H1 (cell line): ENCODE results near the gene ENDOV. TPM values are rescaled to one million over a fixed set of nuclear protein-coding genes. Genes with fewer than 3 reads are reported as not detected.

ENCODE experiments used
- CTCF ChIA-PET: fragments of 300-600 bp; sonication (Branson Sonifier 250); formaldehyde crosslinking; loops from one replicate; lab custom pipeline; 2021; ENCODE audit not compliant: partially characterized antibody; lab: Charles Lee
- POLR2A ChIA-PET: fragments of 300-600 bp; sonication (Branson Sonifier 250); formaldehyde crosslinking; loops from one replicate; lab custom pipeline; 2021; ENCODE audit warnings: inconsistent platforms; ENCODE audit not compliant: partially characterized antibody; lab: Charles Lee
- DNase-seq, 2 experiments: peaks; one replicate each; pipeline versions ENCODE4 v3.0.0 to v3.0.0-alpha.2; 2010 to 2022; ENCODE audit warnings: low spot score in 2 of 2, low read depth in 1 of 2, mixed read lengths in 1 of 2
- FAIRE-seq: peaks from 2 replicates; lab custom pipeline; 2011; peaks lifted over from hg19 to GRCh38; lab: Jason Lieb, UNC
- H2AFZ ChIP-seq: 2 replicates; pipeline ENCODE4 v1.8.1; 2012; ENCODE audit warnings: low read length, inconsistent platforms
- H2AK5ac ChIP-seq: 2 replicates; pipeline ENCODE4 v1.6.1; 2013; ENCODE audit warnings: low read depth, low read length
- H2BK120ac ChIP-seq: replicated peaks from 2 replicates; pipeline ENCODE3; 2013; ENCODE audit warnings: low read depth, low read length, inconsistent platforms
- H2BK12ac ChIP-seq: 2 replicates; pipeline ENCODE4 v1.6.1; 2013; ENCODE audit warnings: low read depth, low read length
- H2BK15ac ChIP-seq: 2 replicates; pipeline ENCODE4 v1.6.1; 2013; ENCODE audit warnings: low read length
- H2BK20ac ChIP-seq: 2 replicates; pipeline ENCODE4 v1.6.1; 2013; ENCODE audit warnings: low read length
- H2BK5ac ChIP-seq: 2 replicates; pipeline ENCODE4 v1.6.1; 2013; ENCODE audit warnings: low read depth, low read length
- H3K14ac ChIP-seq: 2 replicates; pipeline ENCODE4 v1.6.1; 2013; ENCODE audit warnings: inconsistent platforms; ENCODE audit not compliant: insufficient read length
- H3K18ac ChIP-seq: 2 replicates; pipeline ENCODE4 v1.6.1; 2013; ENCODE audit warnings: low read length; ENCODE audit errors: extremely low read depth
- H3K23ac ChIP-seq: 2 replicates; pipeline ENCODE4 v1.6.1; 2013; ENCODE audit warnings: inconsistent platforms; ENCODE audit not compliant: insufficient read length
- H3K23me2 ChIP-seq: 2 replicates; pipeline ENCODE4 v1.6.1; 2013; ENCODE audit warnings: low read depth, low read length
- H3K27ac ChIP-seq: 2 replicates; pipeline ENCODE4 v1.6.1; 2011; ENCODE audit warnings: low read depth, low read length, inconsistent platforms
- H3K27me3 ChIP-seq, 4 experiments: replicated peaks in 1 of 4; 1 replicate in 1 of 4; 2 replicates in 3 of 4; pipeline versions ENCODE4 v1.6.1 to v1.8.1; 2011 to 2013; ENCODE audit warnings: low read length in 3 of 4, mild to moderate bottlenecking in 3 of 4, inconsistent platforms in 2 of 4, mixed read lengths in 2 of 4, moderate library complexity in 1 of 4; ENCODE audit not compliant: control insufficient read depth in 3 of 4, insufficient read depth in 3 of 4; ENCODE audit errors: extremely low read depth in 1 of 4
- H3K36me3 ChIP-seq, 4 experiments: 2 replicates each; pipeline versions ENCODE4 v1.6.1 to v1.8.1; 2011 to 2013; ENCODE audit warnings: mild to moderate bottlenecking in 4 of 4, low read length in 3 of 4, moderate library complexity in 2 of 4, control low read depth in 1 of 4, inconsistent platforms in 1 of 4; ENCODE audit not compliant: insufficient read depth in 4 of 4, control insufficient read depth in 2 of 4
- H3K4ac ChIP-seq: replicated peaks from 2 replicates; pipeline ENCODE3; 2013; ENCODE audit warnings: low read length, low read depth, mixed read lengths, inconsistent platforms; ENCODE audit not compliant: insufficient read length
- H3K4me1 ChIP-seq, 4 experiments: replicated peaks in 1 of 4; 1 replicate in 1 of 4; 2 replicates in 3 of 4; pipeline versions ENCODE4 v1.6.1 to v1.8.1; 2011 to 2013; ENCODE audit warnings: low read length in 3 of 4, inconsistent platforms in 2 of 4, mixed read lengths in 1 of 4; ENCODE audit not compliant: insufficient read depth in 4 of 4, control insufficient read depth in 3 of 4
- H3K4me2 ChIP-seq, 2 experiments: 2 replicates each; pipeline versions ENCODE4 v1.6.1 to v1.8.1; 2011 to 2013; ENCODE audit warnings: low read depth in 2 of 2, low read length in 2 of 2, control low read depth in 1 of 2, inconsistent platforms in 1 of 2, mild to moderate bottlenecking in 1 of 2; ENCODE audit not compliant: insufficient read depth in 1 of 2
- H3K4me3 ChIP-seq, 4 experiments: fragments of 200-600, 300-600 bp in 1 of 4; sonication (generic), shearing (Covaris generic), sonication (Bioruptor Twin) in 1 of 4; 2 replicates each; pipeline versions ENCODE4 v1.5.1 to v1.8.1; 2011 to 2016; ENCODE audit warnings: low read length in 4 of 4, low read depth in 3 of 4, control low read depth in 2 of 4, inconsistent platforms in 2 of 4, mild to moderate bottlenecking in 2 of 4, mixed read lengths in 1 of 4, moderate library complexity in 1 of 4; ENCODE audit not compliant: insufficient read depth in 2 of 4; ENCODE audit errors: extremely low read depth in 1 of 4
- H3K56ac ChIP-seq: replicated peaks from 2 replicates; pipeline ENCODE3; 2013; ENCODE audit warnings: low read depth, mild to moderate bottlenecking, mixed read lengths, low read length, inconsistent platforms; ENCODE audit not compliant: insufficient read length
- H3K79me1 ChIP-seq: 2 replicates; pipeline ENCODE4 v1.6.1; 2013; ENCODE audit warnings: low read depth, low read length, control low read depth
- H3K79me2 ChIP-seq, 2 experiments: 2 replicates each; pipeline versions ENCODE4 v1.6.1 to v1.8.1; 2012 to 2013; ENCODE audit warnings: low read length in 2 of 2, mild to moderate bottlenecking in 2 of 2, inconsistent platforms in 1 of 2; ENCODE audit not compliant: insufficient read depth in 2 of 2, control insufficient read depth in 1 of 2
- H3K9ac ChIP-seq, 4 experiments: replicated peaks in 1 of 4; 1 replicate in 1 of 4; 2 replicates in 3 of 4; pipeline versions ENCODE4 v1.6.1 to v1.8.1; 2011 to 2013; ENCODE audit warnings: low read depth in 3 of 4, low read length in 3 of 4, control low read depth in 2 of 4, mild to moderate bottlenecking in 2 of 4, moderate library complexity in 2 of 4, inconsistent platforms in 1 of 4; ENCODE audit errors: extremely low read depth in 1 of 4
- H3K9me3 ChIP-seq, 2 experiments: 2 replicates each; pipeline versions ENCODE4 v1.6.1 to v1.8.1; 2012 to 2013; ENCODE audit warnings: mild to moderate bottlenecking in 2 of 2, moderate library complexity in 2 of 2, control low read depth in 1 of 2, inconsistent platforms in 1 of 2, low read depth in 1 of 2, low read length in 1 of 2, mixed read lengths in 1 of 2; ENCODE audit not compliant: insufficient read depth in 2 of 2
- H4K20me1 ChIP-seq, 2 experiments: replicated peaks in 1 of 2; 2 replicates each; pipeline versions ENCODE3 to v1.8.1; 2011 to 2013; ENCODE audit warnings: inconsistent platforms in 2 of 2, low read length in 2 of 2, mild to moderate bottlenecking in 1 of 2; ENCODE audit not compliant: insufficient read depth in 2 of 2, control insufficient read depth in 1 of 2
- H4K5ac ChIP-seq: 2 replicates; pipeline ENCODE4 v1.6.1; 2013; ENCODE audit warnings: low read length, low read depth, mixed read lengths, inconsistent platforms; ENCODE audit not compliant: insufficient read length
- H4K8ac ChIP-seq: 2 replicates; pipeline ENCODE4 v1.8.0; 2013; ENCODE audit warnings: mild to moderate bottlenecking, moderate library complexity, low read length, inconsistent platforms; ENCODE audit not compliant: insufficient read depth; ENCODE audit errors: extremely low read depth
- H4K91ac ChIP-seq: replicated peaks from 2 replicates; pipeline ENCODE3; 2013; ENCODE audit warnings: low read length, mixed read lengths, inconsistent platforms; ENCODE audit not compliant: insufficient read length
- CBX5 ChIP-seq: fragments of 300-800, 300-1000 bp; sonication (generic); IDR thresholded peaks from 2 replicates; pipeline ENCODE4 v1.7.1; 2016; ENCODE audit warnings: antibody characterized with exemption, low read length, low read depth
- EP300 ChIP-seq, 2 experiments: IDR thresholded peaks; 1 replicate in 1 of 2; 2 replicates in 1 of 2; pipeline ENCODE4 v1.6.1; 2011 to 2012; ENCODE audit warnings: low read depth in 2 of 2, low read length in 2 of 2, mild to moderate bottlenecking in 2 of 2, borderline replicate concordance in 1 of 2, inconsistent platforms in 1 of 2, moderate library complexity in 1 of 2
- RFX5 ChIP-seq: IDR thresholded peaks from 2 replicates; pipeline ENCODE4 v1.6.1; 2011; ENCODE audit warnings: low read depth, low read length, improper control_type of control experiment, borderline replicate concordance
- WGBS, 2 experiments: shearing (Covaris generic) in 1 of 2; methylation state at CpG; one replicate each; pipeline versions ENCODE4 v1.1.6 to v1.1.7; 2013 to 2015; ENCODE audit warnings: low lambda C conversion rate in 2 of 2, mixed read lengths in 2 of 2, inconsistent platforms in 1 of 2, low coverage in 1 of 2, missing lambda C conversion rate in 1 of 2; ENCODE audit not compliant: insufficient replicate concordance in 2 of 2, insufficient coverage in 1 of 2, insufficient read length in 1 of 2; ENCODE audit errors: extremely low coverage in 1 of 2, missing lambda C conversion rate in 1 of 2; 5-methylcytosine and 5-hydroxymethylcytosine counted together
- polyA plus RNA-seq, 7 experiments: library from polyadenylated mRNA; depleted of rRNA in 3 of 7; stranded (reverse) in 5 of 7; unstranded in 2 of 7; fragments of >200 nt in 5 of 7; fragments of 200-250 nt in 2 of 7; gene quantifications; 1 replicate in 5 of 7; 2 replicates in 1 of 7; 4 replicates in 1 of 7; pipeline versions ENCODE4 v1.2.1 to v1.2.3, GENCODE V29; 2011 to 2013; ENCODE audit warnings: missing spikeins in 2 of 7, mixed read lengths in 2 of 7
- total RNA-seq: library from RNA; stranded (reverse); fragmentation: NEBNext Ultra II Directional; extraction: Animal tissue kit (Norgen Biotek cat#: 25700); gene quantifications from 2 replicates; pipeline ENCODE4 v1.2.1, GENCODE V29; 2021

ENDOV gene
- total and polyA plus RNA-seq, 2 of the 8 experiments (the other 6 are each of a cell fraction or from before 2014, with no cell fraction given) = 10.6 to 13.3 TPM

DNA sequence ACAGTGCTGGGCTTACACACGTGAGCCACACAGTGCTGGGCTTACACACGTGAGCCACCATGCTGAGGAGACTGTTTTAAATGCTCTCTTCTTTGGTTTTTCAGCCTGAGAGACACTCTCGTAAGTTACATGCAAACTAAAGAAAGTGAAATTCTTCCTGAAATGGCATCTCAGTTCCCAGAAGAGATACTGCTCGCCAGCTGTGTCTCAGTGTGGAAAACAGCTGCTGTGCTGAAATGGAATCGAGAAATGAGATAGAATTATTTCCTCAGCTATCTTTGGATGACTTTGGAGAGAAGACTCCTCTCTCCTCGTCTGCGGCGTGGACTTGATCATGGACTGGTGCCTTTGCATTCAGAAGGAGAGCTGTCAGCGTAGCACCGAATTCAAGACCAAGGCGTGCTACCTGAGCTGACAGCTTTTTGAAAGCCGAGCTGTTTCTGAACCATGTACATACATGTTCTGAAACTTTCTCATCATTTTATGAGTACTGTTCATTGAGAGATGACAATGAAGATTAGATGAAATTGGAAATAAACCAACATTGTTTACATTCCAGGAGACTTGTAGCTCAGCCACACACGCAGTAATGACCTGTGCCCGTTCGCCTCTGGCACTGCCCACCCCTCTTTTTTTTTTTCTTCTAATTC lies 21.6 kb upstream of the ENDOV start:
- H4K20me1 ChIP-seq = peaks cover 2 to 3% of the 10 kb centered on the region in 2 experiments
- no peaks in the 10 kb centered on the region for H3K79me2 ChIP-seq
- no peak overlapping the region for H3K18ac ChIP-seq
- no peak overlapping the region for H3K14ac ChIP-seq
- H2BK20ac ChIP-seq = no peak overlapping the region
- CTCF ChIA-PET = no interaction called here
- peaks cover 9 to 32% (median 15%) of the 10 kb centered on the region in 4 experiments; a peak in 6 of 8 replicates for H3K36me3 ChIP-seq
- H2AFZ ChIP-seq = no peak overlapping the region
- no peak overlapping the region for H2BK15ac ChIP-seq
- no peaks in the 10 kb centered on the region for H3K27me3 ChIP-seq
- POLR2A ChIA-PET = no interaction called here
- no peak overlapping the region for H2BK5ac ChIP-seq
- no peaks in the 10 kb centered on the region for H3K79me1 ChIP-seq
- 92% methylated on average over 15 of the region's 15 CpGs; no CpG with 5 or more reads in 1 of the 2 experiments for WGBS, 2 experiments
- H4K8ac ChIP-seq = no peak overlapping the region
- DNase-seq (no peak), FAIRE-seq (no peak)
- no peak overlapping the region for H3K4ac ChIP-seq
- no peak overlapping the region for H2BK120ac ChIP-seq
- H3K4me2 ChIP-seq = no peak overlapping the region
- no peak overlapping the region for H3K56ac ChIP-seq
- H2BK12ac ChIP-seq = no peak overlapping the region
- H4K5ac ChIP-seq = no peak overlapping the region
- no peak overlapping the region for H2AK5ac ChIP-seq
- no peak overlapping the region for H3K4me3 ChIP-seq
- H3K23ac ChIP-seq = no peak overlapping the region
- no peak overlapping the region for H3K9ac ChIP-seq
- no peak overlapping the region for H4K91ac ChIP-seq
- no peaks in the 10 kb centered on the region for H3K23me2 ChIP-seq
- peaks cover 0 to 12% (median 3%) of the 10 kb centered on the region in 4 experiments; a peak in 4 of 7 replicates for H3K4me1 ChIP-seq
- TF ChIP-seq EP300 (IDR thresholded peaks at IDR 0.05; ENCODE audit: borderline replicate concordance in 1 of 2, low read depth in 2 of 2, low read length in 2 of 2) (no peak), RFX5 (no peak), CBX5 (no peak)
- H3K27ac ChIP-seq = no peak overlapping the region
- no peaks in the 10 kb centered on the region for H3K9me3 ChIP-seq
